Measurements from ENCODE around the gene PANK2.
"Not testable (repeated sequence)": the region's sequence is repeated elsewhere in the genome, so short reads cannot be mapped to it uniquely, and the experiment has no call there.

Gene PANK2

GRCh38 chr20:3927486-3928291 lies 38.5 kb downstream of the PANK2 start:
- no peak for DNase-seq (ENCODE audit: low spot score)

DNA sequence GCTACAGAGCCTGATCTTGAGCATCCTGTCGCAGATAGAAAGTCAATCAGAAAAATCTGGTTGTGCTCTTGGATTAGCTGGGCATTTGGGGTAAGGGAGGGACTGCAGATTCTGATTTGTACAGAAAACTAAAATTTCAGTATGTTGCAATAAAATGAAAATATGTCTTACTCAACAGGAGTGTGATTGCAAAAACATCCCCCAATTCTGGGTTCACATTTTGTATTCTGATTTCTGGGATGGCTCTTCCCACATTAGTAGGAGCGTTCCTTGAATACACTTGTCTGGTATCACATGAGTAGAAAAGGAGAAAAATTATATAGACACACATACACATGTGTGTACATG lies 40.5 kb downstream of the PANK2 start:
- no peak for DNase-seq (ENCODE audit: low spot score)

- peak; percentile 58 for DNase-seq (ENCODE audit: low spot score)
Measured at GRCh38 chr20:3930265-3931206, 41.3 kb downstream of the PANK2 start.

GRCh38 chr20:3931664-3932063 lies 42.5 kb downstream of the PANK2 start:
- no peak for DNase-seq (ENCODE audit: low spot score)

DNA sequence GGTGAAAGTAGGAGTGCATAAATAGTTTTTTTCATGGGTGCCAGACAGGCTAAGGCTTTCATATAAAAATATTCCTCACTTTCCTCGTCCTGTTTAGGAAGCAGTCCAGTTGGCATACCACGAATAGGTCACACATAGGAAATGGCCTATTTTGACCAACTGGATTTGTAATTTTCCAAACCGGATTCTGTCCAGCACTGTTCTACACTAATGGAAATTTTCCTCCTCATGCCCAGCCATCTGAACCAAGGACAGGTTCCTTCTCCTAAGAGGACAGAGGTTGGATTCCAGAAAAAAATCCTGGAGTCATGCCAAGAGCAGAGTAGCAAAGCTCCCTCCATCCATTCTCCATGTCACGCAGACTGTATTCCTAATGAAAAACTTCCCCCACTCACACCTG lies 43.1 kb downstream of the PANK2 start:
- DNase-seq (ENCODE audit: low spot score), result peak; percentile 20

GRCh38 chr20:3932681-3933080 lies 43.5 kb downstream of the PANK2 start:
- DNase-seq (ENCODE audit: low spot score), result peak; percentile 49

- DNase-seq (ENCODE audit: low spot score), result no peak
Measured at GRCh38 chr20:3933218-3933617, 44.0 kb downstream of the PANK2 start.

- DNase-seq (ENCODE audit: low spot score), result no peak
Measured at GRCh38 chr20:3934624-3935023, 45.4 kb downstream of the PANK2 start.

DNA sequence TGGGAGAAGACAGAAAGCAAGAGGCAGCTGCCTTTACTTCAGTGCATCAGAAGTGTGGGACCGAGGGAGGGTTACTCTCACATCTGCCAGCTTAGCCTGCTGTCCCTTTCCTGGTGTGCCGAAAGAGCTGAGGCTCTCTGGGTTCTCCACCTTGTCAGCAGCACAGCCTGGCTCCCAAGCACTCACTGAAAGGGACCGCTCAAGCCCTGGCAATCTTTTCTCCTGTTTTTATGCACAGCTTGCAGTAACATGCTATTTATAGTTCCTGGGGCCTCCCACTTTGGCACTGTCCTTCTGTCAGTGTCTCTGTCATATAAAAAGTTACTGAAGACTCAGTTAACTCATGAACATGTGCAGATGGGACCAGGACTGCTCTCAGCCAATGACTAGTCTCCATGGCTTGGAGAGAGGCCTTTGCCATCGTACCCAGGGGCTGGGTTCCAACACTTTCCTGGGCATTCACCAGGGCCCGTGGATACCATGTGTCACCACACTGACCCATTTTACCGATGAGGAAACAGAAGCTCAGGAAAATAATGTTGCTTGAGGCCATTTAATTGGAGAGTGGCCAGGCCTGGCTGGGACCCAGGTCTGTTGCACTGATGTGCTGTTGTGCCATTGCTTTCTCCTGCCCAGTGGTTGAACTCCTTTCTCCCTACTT lies 46.2 kb downstream of the PANK2 start:
- DNase-seq (ENCODE audit: low spot score), result no peak

GRCh38 chr20:3935956-3936340 lies 46.8 kb downstream of the PANK2 start:
- peak; percentile 33 for DNase-seq (ENCODE audit: low spot score)

DNA sequence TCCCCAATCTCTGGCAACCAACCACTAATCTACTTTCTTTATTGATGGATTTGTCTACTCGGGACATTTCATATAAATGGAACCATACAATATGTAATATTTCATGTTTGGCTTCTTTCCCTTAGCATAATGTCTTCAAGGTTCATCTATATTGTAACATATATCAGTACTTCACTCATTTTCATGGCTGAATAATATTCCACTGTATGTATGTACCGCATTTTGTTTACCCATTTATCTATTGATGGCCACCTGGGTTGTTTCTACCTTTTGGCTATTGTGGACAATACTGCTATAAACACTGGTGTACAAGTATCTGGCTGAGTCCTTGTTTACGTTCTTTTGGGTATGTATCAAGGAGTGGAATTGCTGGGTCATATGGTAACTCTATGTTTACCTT lies 48.4 kb downstream of the PANK2 start:
- DNase-seq (ENCODE audit: low spot score), result no peak

- no peak for DNase-seq (ENCODE audit: low spot score)
Measured at GRCh38 chr20:3940905-3941304, 51.7 kb downstream of the PANK2 start.

DNA sequence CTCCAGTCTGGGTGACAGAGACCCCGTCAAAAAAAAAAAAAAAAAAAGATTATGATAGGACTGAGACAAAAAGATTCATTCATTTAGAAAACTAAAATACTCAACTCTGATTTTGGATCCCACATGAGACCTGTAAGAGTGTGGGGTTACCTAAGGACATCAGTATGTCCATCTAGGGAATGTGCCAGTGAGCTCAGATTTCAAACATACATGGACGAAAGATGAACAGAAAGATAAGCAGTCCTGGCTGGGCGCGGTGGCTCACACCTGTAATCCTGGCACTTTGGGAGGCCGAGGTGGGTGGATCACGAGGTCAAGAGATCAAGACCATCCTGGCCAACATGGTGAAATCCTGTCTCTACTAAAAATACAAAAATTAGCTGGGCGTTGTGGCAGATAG lies 57.5 kb downstream of the PANK2 start:
- DNase-seq (ENCODE audit: low spot score), result not testable (repeated sequence)

GRCh38 chr20:3964719-3965118 lies 75.5 kb downstream of the PANK2 start:
- DNase-seq (ENCODE audit: low spot score), result no peak

DNA sequence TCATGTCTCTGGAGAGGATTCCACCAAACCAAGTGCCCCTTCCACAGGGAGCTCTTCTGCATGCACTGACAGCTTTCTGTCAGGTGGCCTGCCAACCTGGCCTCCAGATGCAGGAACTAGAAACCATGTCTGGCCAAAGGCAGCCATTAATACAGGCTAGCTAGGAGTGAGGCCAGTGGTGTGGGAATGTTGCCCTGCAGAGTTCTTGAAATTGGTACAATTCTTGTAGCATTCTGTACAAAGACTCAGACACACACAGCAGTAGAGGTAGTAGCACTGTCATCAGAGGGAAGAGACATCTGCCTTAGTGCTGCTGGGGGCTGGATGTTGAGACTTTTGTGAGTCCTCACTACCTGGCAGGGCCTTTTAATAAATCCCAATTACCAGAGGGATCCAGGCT lies 77.4 kb downstream of the PANK2 start:
- no peak for DNase-seq (ENCODE audit: low spot score)

GRCh38 chr20:3970016-3970415 lies 80.8 kb downstream of the PANK2 start:
- no peak for DNase-seq (ENCODE audit: low spot score)

DNA sequence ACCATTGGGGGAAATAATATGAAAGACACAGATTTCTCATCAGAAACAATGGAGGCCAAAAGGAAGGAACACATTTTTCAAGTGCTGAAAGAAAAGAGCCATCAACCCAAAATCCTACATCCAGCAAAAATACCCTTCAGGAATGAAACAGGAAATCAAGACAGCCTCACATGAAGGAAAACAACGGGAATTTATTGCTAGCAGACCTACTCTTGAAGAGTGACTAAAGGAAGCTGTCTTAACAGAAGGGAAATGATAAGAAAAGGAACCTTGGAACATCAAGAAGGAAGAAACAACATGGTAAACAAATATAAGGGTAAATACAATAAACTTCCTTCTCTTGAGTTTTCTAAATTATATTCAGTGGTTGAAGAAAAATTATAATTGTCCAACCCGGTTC lies 82.0 kb downstream of the PANK2 start:
- no peak for DNase-seq (ENCODE audit: low spot score)

GRCh38 chr20:3972161-3972560 lies 83.0 kb downstream of the PANK2 start:
- DNase-seq (ENCODE audit: low spot score), result no peak

GRCh38 chr20:3972631-3973030 lies 83.4 kb downstream of the PANK2 start:
- DNase-seq (ENCODE audit: low spot score), result not testable (repeated sequence)

DNA sequence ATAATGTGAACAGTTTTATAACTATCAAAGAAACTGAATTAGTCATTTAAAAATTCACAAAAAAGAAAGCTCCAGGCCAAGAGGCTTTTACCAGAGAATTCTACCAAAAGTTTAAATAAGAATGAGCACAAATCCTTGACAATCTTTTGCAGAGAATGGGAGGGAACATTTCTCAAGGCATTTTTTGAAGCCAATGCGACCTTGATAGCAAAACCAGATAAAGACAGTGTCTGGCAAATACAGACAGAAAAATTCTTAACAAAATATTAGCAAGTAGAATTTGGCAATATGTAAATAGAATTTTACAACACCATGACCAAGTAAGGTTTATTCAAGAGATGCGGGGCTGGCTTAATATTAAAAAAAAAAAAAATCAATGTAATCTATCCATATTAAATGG lies 84.5 kb downstream of the PANK2 start:
- DNase-seq (ENCODE audit: low spot score), result no peak

- DNase-seq (ENCODE audit: low spot score), result no peak
Measured at GRCh38 chr20:3976511-3976910, 87.3 kb downstream of the PANK2 start.
